ENCODE measurements around the gene GDPD3. TPM values are rescaled to one million over a fixed set of nuclear protein-coding genes. Genes with fewer than 3 reads are reported as not detected.

The GDPD3 gene
- total RNA-seq, 2 donors from 2014 or later = 2.7 to 6.5 TPM

GRCh38 chr16:30077656-30078055 is 35.7 kb downstream of the GDPD3 start:
- H3K27ac ChIP-seq (ENCODE audit: low read depth, low read length) = no peak overlapping the region
- 91 to 98% methylated on average over 6 of the region's 6 CpGs for WGBS, 2 experiments (ENCODE audit: insufficient coverage in 1 of 2, insufficient read length in 1 of 2)
- H3K36me3 ChIP-seq (ENCODE audit: control insufficient read depth, insufficient read depth, low read length) = peaks cover 50% of the 10 kb centered on the region
- H3K36me3 Mint-ChIP-seq (ENCODE audit: low read depth) = peaks cover 49% of the 10 kb centered on the region
- H3K4me1 ChIP-seq (ENCODE audit: control insufficient read depth, insufficient read depth, low read length) = peaks cover 3% of the 10 kb centered on the region
- H3K4me3 Mint-ChIP-seq = peak overlapping the region; percentile 87
- no peak overlapping the region for H3K27ac Mint-ChIP-seq
- DNase-seq = no peak
- H3K9me3 Mint-ChIP-seq = no peaks in the 10 kb centered on the region
- H3K4me1 Mint-ChIP-seq = peaks cover 9% of the 10 kb centered on the region
- no peaks in the 10 kb centered on the region for H3K27me3 Mint-ChIP-seq (ENCODE audit: insufficient read depth)
- H3K4me3 ChIP-seq (ENCODE audit: low read length) = peak overlapping the region; percentile 93
- H3K9ac ChIP-seq (ENCODE audit: extremely low read depth, low read length, poor library complexity, severe bottlenecking) = peak overlapping the region; percentile 84
- TF ChIP-seq, protein P1, sequence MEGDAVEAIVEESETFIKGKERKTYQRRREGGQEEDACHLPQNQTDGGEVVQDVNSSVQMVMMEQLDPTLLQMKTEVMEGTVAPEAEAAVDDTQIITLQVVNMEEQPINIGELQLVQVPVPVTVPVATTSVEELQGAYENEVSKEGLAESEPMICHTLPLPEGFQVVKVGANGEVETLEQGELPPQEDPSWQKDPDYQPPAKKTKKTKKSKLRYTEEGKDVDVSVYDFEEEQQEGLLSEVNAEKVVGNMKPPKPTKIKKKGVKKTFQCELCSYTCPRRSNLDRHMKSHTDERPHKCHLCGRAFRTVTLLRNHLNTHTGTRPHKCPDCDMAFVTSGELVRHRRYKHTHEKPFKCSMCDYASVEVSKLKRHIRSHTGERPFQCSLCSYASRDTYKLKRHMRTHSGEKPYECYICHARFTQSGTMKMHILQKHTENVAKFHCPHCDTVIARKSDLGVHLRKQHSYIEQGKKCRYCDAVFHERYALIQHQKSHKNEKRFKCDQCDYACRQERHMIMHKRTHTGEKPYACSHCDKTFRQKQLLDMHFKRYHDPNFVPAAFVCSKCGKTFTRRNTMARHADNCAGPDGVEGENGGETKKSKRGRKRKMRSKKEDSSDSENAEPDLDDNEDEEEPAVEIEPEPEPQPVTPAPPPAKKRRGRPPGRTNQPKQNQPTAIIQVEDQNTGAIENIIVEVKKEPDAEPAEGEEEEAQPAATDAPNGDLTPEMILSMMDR (conservative IDR thresholded peaks at IDR 0.05) = peak; percentile 10
- H3K27me3 ChIP-seq (ENCODE audit: control insufficient read depth, insufficient read depth, low read length, poor library complexity, severe bottlenecking) = no peaks in the 10 kb centered on the region
- no peaks in the 10 kb centered on the region for H3K9me3 ChIP-seq (ENCODE audit: control insufficient read depth, low read length)

DNA sequence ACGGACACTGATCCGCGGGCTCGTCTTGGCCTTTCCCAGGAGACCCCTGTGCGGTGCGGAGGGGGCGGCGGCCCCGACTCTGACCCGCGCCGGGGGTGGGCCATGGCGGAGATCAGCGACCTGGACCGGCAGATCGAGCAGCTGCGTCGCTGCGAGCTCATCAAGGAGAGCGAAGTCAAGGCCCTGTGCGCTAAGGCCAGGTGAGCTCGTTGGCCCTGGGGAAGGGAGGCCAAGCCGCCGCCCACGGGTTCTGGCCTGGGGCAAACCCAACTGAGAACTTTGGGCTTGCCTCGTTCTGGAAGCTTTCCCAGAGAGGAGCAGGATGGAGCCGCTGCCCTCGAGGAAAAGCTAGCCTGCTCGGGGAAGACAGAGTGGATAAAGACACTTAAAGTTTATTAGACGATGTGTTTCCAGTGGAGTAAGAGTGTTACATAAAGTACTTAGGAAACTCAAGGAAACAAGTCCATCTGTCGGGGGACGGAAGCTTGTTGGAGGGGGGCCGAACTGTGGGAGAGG is 37.0 kb downstream of the GDPD3 start:
- TF ChIP-seq, protein P1 (conservative IDR thresholded peaks at IDR 0.05) = no peak
- Mint-ChIP-seq H3K4me1 (peaks cover 9% of the 10 kb centered on the region), H3K9me3 (no peaks in the 10 kb centered on the region), H3K27ac (peak overlapping the region; percentile 96), H3K4me3 (peak overlapping the region; percentile 87), H3K27me3 (ENCODE audit: insufficient read depth) (no peaks in the 10 kb centered on the region), H3K36me3 (ENCODE audit: low read depth) (peaks cover 48% of the 10 kb centered on the region)
- H3K27ac ChIP-seq (ENCODE audit: low read depth, low read length) = peak overlapping the region; percentile 36
- peak overlapping the region; percentile 93 for H3K4me3 ChIP-seq (ENCODE audit: low read length)
- H3K36me3 ChIP-seq (ENCODE audit: control insufficient read depth, insufficient read depth, low read length) = peaks cover 54% of the 10 kb centered on the region
- peak overlapping the region; percentile 84 for H3K9ac ChIP-seq (ENCODE audit: extremely low read depth, low read length, poor library complexity, severe bottlenecking)
- DNase-seq = no peak
- H3K9me3 ChIP-seq (ENCODE audit: control insufficient read depth, low read length) = no peaks in the 10 kb centered on the region
- WGBS, 2 experiments (ENCODE audit: insufficient coverage in 1 of 2, insufficient read length in 1 of 2) = 6 to 12% methylated on average over 14 to 33 of the region's 33 CpGs
- no peaks in the 10 kb centered on the region for H3K27me3 ChIP-seq (ENCODE audit: control insufficient read depth, insufficient read depth, low read length, poor library complexity, severe bottlenecking)
- peaks cover 3% of the 10 kb centered on the region for H3K4me1 ChIP-seq (ENCODE audit: control insufficient read depth, insufficient read depth, low read length)

DNA sequence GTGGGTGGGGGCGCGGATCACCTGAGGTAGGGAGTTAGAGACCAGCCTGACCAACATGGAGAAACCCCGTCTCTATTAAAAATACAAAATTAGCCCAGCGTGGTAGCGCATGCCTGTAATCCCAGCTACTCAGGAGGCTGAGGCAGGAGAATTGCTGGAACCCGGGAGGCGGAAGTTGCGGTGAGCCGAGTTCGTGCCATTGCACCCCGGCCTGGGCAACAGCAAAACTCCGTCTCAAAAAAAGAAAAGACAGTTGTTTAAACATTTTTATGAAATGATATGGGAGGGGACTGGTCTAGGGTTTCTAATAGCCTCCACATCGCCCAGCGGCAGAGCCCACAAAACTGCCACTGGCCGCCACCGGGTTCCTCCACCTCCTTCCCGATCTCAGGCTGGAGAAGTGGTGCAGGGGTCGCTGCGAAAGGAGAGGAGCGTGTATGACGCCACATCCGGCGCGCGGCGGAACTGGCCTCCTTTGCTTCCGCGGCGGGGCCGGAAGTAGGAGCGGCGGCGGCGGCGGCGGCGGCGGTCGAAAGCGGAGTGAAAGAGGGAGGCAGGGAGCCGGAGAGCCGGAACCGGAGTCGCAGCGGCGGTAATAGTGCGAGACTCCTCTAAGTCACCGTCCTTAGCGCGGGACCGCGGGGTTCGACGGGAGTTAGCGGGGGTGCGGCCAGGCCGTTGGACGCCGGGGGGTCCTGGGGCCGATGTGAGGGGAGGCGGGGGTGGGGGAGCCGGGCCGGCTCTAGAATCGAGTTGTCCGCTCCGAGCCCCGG is 37.6 kb downstream of the GDPD3 start, which contains the start of gene PPP4C:
PPP4C (plus strand) TSS at position 492 of the 773 bp plus-strand sequence. CDS start 384 bp downstream, outside the sequence.
- 6 to 32% methylated on average over 18 to 67 of the region's 67 CpGs for WGBS, 2 experiments (ENCODE audit: insufficient coverage in 1 of 2, insufficient read length in 1 of 2)
- Mint-ChIP-seq H3K4me1 (peaks cover 9% of the 10 kb centered on the region), H3K27ac (peak within 1 kb of the TSS; percentile 96), H3K36me3 (ENCODE audit: low read depth) (peaks cover 48% of the 10 kb centered on the region), H3K27me3 (ENCODE audit: insufficient read depth) (no peaks in the 10 kb centered on the region), H3K4me3 (peak within 1 kb of the TSS; percentile 87), H3K9me3 (no peaks in the 10 kb centered on the region)
- peak within 1 kb of the TSS; percentile 84 for H3K9ac ChIP-seq (ENCODE audit: extremely low read depth, low read length, poor library complexity, severe bottlenecking)
- no peaks in the 10 kb centered on the region for H3K9me3 ChIP-seq (ENCODE audit: control insufficient read depth, low read length)
- no peaks in the 10 kb centered on the region for H3K27me3 ChIP-seq (ENCODE audit: control insufficient read depth, insufficient read depth, low read length, poor library complexity, severe bottlenecking)
- peak within 1 kb of the TSS; percentile 49 for H3K27ac ChIP-seq (ENCODE audit: low read depth, low read length)
- TF ChIP-seq, protein P1 (conservative IDR thresholded peaks at IDR 0.05) = no peak
- H3K36me3 ChIP-seq (ENCODE audit: control insufficient read depth, insufficient read depth, low read length) = peaks cover 54% of the 10 kb centered on the region
- H3K4me1 ChIP-seq (ENCODE audit: control insufficient read depth, insufficient read depth, low read length) = peaks cover 3% of the 10 kb centered on the region
- H3K4me3 ChIP-seq (ENCODE audit: low read length) = peak within 1 kb of the TSS; percentile 93
- peak; percentile 95 for DNase-seq

Data from endodermal cell (in vitro differentiated cells).